Airway epithelial cell (primary cell): ENCODE measurements around the gene RPS16. TPM values are rescaled to one million over a fixed set of nuclear protein-coding genes. Genes with fewer than 3 reads are reported as not detected.

Experiments used
- total RNA-seq: library from RNA; depleted of rRNA; stranded (reverse); fragments of >200 nt; gene quantifications from 2 replicates; pipeline ENCODE4 v1.2.3, GENCODE V29; 2015

Gene RPS16
- total RNA-seq: 1,883 and 2,869 TPM in 2 replicates

DNA sequence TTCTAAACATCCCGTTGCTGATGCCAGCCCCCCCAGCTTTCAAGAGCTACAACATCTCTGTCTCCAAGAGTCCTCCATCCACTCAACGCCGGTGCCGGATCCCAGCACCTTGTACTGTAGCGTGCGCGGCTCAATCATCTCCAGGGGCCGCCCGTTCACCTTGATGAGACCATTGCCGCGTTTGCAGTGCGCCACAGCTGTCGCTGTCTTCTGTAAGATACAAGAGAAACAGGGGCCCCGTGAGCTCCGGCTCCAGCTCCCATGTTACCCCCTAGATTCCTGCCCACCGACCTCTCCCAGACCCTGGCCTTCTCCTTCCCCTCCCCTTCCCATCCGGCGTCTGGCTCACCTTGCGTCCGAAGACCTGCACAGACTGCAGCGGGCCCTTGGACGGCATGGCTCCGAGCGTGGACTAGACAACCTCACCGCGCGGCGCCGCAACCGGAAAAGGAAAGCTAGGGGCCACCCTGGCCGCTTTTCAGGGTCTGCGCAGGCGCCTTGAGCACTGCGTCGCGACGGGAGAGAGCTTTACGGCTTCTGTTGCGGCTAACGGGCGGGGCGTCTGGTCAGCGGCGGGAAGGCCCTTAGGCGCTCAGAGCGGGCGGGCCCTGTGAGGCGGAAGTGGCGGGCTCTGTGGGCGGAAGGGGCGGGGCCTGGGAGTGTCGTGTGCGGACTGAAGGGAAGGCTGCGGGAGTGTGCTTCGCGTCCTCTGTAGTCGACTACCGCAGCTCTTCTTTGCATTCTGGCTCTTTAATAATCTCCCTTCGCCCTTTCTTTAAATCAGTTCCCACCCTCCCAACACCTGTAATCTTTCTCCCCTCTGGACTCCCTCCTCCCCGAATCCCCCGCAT lies at the start of gene RPS16:
RPS16 (minus strand) TSS at position 451 of the 851 bp plus-strand sequence; CDS start at position 397, 54 bp downstream.

GRCh38 chr19:39480337-39481228 lies 44.8 kb upstream of the RPS16 start, which contains the start of gene TIMM50:
TIMM50 (plus strand) TSS chr19:39480838; CDS start chr19:39480854, 16 bp downstream.

GRCh38 chr19:39445196-39446111 lies 9.7 kb upstream of the RPS16 start, which contains the start of gene SUPT5H:
SUPT5H (plus strand) TSS chr19:39445582; CDS start chr19:39445891, 309 bp downstream.

DNA sequence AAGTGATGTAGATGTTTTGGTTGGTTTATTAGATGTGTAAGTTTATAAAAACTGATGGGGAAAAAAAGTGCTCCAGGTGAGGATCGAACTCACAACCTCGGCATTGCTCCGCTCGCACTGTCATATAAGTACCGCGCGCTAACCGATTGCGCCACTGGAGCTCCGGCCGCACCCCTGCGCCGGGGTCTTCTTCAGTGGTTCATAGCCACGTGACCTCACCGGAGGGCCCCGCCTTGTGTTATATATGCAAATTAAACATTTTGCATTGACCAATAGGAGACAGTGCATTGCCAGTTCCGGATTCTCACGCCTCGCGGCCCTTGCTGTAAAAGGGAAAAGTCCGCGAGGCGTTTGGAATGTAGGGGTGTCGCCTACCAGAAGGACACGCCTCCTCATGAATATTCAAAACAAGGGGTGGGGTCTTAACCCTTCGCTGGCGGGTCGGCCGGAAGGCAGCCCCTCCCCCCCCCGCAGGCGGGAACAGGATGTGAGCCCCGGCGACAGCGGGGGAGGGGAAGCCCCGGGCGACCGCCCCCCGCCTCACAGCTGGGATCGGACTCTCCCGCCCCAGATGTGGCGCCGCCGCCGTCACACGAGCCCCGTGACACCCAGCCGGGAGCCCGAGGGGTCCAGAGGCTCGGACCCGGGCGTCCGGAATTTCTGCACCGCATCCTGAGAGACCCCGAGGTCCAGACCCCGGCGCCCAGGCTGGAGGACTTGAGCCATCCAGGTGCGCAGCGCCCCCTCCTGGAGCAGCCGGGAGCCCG lies 23.5 kb downstream of the RPS16 start, which contains the start of gene PLEKHG2:
PLEKHG2 (plus strand) TSS at position 570 of the 767 bp plus-strand sequence. CDS start 1,418 bp downstream, outside the sequence.

DNA sequence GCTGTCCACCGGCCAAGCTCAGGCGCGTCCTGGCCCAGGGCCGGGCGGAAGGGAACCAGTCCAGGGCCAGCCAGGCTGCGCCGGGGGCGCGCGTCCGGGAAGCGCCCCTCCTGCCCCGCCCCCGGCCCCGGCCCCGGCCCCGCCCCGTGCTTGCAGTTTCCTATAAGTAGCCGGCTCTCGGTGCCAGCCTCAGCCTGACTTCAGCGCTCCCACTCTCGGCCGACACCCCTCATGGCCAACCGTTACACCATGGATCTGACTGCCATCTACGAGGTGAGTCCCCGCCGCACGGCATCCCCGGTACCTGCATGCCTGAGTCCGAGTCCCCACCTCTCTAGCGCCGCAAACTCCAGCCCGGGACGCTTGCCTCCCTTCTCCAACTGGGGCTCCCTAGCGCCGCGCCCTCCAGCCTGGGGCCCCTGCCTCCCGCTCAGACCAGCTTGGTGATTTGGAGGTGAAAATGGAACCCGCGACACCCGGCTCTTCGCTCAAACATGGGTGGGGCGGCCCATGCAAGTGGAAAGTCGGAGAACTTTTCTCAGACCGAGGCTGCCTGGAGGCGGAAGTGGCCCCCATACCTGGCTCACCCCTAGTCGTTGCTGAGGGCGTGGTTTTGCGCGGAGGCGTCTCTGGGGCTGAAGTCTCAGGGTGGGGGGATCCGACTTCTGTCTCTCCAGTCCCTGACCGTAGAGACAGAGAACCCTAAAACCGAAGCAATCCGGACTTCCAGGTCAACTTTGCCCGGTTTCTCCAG lies 28.9 kb downstream of the RPS16 start, which contains the start of gene ZFP36:
ZFP36 (plus strand) TSS at position 192 of the 754 bp plus-strand sequence; CDS start at position 250, 58 bp downstream.

GRCh38 chr19:39390751-39391437 lies 44.9 kb downstream of the RPS16 start, which contains the start of the genes MED29 and PAF1:
MED29 (plus strand) TSS chr19:39391378; CDS start chr19:39391423, 45 bp downstream.
PAF1 (minus strand) TSS chr19:39391106; CDS start chr19:39390864, 242 bp downstream.

Other genes starting within 250 kb of the RPS16 start
- gene NCCRP1, start 239.0 kb downstream of the RPS16 start, total RNA-seq: 38.0 and 41.0 TPM in 2 replicates
- gene SYCN, start 231.7 kb downstream of the RPS16 start, total RNA-seq: not detected in 2 replicates
- gene IFNL3, start 190.9 kb downstream of the RPS16 start, total RNA-seq: not detected in 2 replicates
- not detected in 2 replicates for gene IFNL4, start 187.1 kb downstream of the RPS16 start, total RNA-seq
- gene IFNL2, start 167.6 kb downstream of the RPS16 start, total RNA-seq: not detected in 2 replicates
- not detected in 2 replicates for gene IFNL1, start 139.5 kb downstream of the RPS16 start, total RNA-seq
- gene LRFN1, start 115.1 kb downstream of the RPS16 start, total RNA-seq: 0.05 and 0.28 TPM in 2 replicates
- 0.71 TPM in 1 of 2 replicates, not detected in the other for gene GMFG, start 99.9 kb downstream of the RPS16 start, total RNA-seq
- gene SAMD4B, start 93.5 kb downstream of the RPS16 start, total RNA-seq: 50.6 and 63.3 TPM in 2 replicates
- gene PAF1, start 44.8 kb downstream of the RPS16 start, total RNA-seq: 42.3 and 52.8 TPM in 2 replicates
- 18.8 and 22.2 TPM in 2 replicates for gene MED29, start 44.6 kb downstream of the RPS16 start, total RNA-seq
- gene ZFP36, start 29.1 kb downstream of the RPS16 start, total RNA-seq: 43.6 and 79.2 TPM in 2 replicates
- 22.6 and 30.9 TPM in 2 replicates for gene PLEKHG2, start 23.3 kb downstream of the RPS16 start, total RNA-seq
- 57.2 and 82.5 TPM in 2 replicates for gene SUPT5H, start 9.6 kb upstream of the RPS16 start, total RNA-seq
- gene TIMM50, start 44.9 kb upstream of the RPS16 start, total RNA-seq: 98.2 and 103 TPM in 2 replicates
- gene DLL3, start 63.0 kb upstream of the RPS16 start, total RNA-seq: 1.3 and 1.4 TPM in 2 replicates
- gene SELENOV, start 79.2 kb upstream of the RPS16 start, total RNA-seq: not detected in 2 replicates
- gene EID2B, start 96.9 kb upstream of the RPS16 start, total RNA-seq: 1.7 and 3.4 TPM in 2 replicates
- gene EID2, start 104.2 kb upstream of the RPS16 start, total RNA-seq: 7.9 and 16.6 TPM in 2 replicates
- not detected in 2 replicates for gene LGALS13, start 166.6 kb upstream of the RPS16 start, total RNA-seq
- gene LGALS16, start 220.0 kb upstream of the RPS16 start, total RNA-seq: not detected in 2 replicates